ENCODE data around the gene SP6.

The SP6 gene

DNA sequence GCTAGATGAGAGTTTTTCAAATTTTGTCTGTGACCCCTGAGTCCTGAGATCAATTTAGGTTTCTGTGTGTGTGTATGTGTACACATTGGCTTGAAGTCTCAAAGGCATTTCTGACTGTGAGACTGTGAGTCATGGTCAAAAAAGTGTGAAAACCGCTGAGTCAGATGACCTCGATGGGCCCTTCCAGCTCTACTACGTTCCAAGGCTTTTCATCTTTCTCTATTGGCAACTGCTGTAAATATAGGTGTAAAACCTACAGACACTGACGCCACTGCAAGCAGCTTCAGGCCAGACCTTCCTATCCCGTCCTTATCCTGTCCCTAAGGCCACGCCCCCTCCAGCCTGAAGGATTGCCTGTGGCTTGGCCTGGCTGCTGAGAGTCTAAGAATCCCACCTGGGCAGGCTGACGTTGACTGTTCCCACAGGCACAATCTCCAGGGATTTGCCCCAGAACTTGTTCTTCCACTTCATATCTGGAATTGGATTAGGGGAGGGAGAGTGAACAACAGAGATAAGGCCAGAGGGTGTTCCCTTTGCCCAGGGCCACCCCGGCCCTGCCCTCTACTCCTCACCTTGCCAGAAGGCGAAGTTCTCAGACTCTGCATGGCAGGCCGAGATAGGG, 40.7 kb downstream of the SP6 start:
- DNase-seq: no peak

DNA sequence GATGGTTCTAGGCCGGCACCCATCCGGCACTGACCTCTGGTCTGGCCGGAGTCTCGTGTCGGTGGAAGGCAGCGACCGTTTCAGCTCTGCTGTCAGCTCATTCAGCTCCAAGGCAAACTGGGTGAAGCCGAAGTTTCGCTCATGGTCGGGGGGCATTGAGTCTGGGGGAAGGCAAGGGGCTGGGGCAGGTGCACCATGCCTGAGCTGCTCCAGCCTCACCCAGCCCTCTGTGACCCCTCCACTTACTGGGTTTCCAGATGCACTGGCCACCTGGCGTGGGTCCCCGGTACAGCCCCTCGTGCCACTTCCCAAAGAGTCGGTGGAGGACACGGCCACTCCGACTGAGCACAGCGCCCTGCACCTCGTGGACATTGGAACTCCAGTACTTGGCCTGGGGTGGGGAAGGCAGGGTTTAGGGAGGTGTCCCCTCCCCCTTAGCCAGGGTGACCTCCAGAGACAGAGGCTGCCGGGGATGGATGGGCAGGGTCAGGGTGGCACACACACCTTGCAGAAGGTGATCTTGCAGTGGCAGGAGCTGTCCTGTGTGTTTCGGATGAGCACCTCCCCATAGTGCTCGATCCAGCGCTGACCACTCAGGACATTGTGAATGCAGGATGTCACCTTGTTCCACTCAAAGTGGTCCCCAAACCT, 42.0 kb downstream of the SP6 start:
- no peak for DNase-seq

DNA sequence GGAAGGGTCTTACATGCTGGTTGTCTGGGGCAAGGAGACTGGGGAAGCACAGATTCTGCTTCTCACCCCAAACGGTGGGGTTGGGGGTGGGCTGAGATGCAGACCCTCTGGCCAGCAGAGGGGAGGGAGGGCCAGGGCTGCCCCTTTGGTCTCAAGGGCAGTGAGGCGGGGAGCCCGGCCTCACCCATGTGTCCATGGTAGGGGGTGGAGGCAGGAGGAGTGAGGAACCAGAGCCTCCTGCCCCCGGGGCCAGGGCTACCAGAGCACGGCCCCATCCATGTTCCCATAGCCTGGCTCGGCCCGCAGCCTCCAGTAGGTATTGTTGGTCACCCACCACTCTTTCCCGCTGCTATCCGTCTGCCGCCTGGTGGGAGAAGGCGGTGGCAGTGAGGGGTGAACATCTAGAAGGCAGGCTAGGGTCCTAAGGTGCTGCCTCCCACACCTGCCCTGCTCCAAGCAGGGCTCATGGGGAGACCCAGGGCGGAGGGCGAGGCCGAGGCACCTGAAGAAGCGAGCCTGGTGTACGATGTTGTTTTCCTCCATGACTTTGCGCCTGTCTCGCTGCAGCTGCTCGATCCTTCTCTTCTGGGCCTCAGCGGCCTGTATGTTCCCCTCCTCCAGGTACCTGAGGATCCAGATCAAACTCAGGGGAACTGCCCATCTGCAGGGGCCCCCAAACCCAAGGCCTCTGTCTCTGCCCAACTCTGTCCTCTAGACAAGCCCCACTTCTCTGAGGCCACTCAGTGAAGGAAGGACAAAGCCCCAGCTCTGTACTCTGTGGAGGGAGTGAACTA, 42.7 kb downstream of the SP6 start:
- no peak for DNase-seq

DNA sequence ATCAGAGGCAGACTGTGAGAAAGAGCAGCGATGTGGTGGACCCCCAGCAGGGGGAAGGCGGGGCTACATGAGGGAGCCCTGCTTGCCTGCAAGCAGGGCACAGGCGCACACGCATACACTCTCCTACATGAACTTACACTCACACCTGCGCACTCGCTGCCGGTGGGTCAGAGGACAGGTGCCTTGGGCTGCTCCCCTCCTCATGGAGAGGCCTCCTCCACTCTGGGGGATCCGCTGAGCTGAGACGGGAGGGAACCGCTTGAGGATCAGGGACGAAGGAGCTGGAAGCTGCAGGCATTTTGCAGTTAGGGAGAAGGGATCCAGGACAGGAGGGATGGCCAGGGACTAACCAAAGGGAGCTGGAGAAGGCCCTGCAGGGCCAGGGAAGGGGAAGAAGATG, 43.5 kb downstream of the SP6 start:
- DNase-seq: no peak

GRCh38 chr17:47806913-47807255, 44.1 kb downstream of the SP6 start:
- no peak for DNase-seq

- DNase-seq: no peak
These were observed 44.7 kb downstream of the SP6 start for GRCh38 chr17:47806026-47806912.

DNA sequence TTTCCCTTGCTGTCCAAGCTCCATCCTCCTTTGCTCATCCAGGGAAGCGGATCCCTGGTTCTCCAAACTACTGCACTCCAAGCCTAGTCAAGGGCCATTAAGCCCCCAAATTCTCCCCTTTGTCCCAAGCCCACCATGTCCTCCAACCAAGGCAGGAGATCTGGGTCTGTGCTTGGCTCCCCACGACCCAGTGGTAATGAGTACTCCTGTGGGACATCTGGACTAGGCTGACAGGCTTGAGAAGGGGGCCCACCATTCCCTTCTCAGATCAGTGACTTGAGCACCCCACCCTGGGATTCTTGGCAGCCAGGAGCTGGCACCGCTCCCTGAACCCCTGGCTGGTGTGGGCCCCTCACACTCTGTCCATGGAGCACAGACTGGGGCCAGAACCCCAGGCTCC, 46.5 kb downstream of the SP6 start:
- no peak for DNase-seq

- no peak for DNase-seq
These were observed 47.2 kb downstream of the SP6 start for GRCh38 chr17:47803751-47804150.

GRCh38 chr17:47803201-47803600, 47.8 kb downstream of the SP6 start:
- no peak for DNase-seq

GRCh38 chr17:47802341-47803022, 48.5 kb downstream of the SP6 start:
- peak; percentile 42 for DNase-seq

GRCh38 chr17:47801906-47802305, 49.1 kb downstream of the SP6 start:
- no peak for DNase-seq

GRCh38 chr17:47801176-47801765, 49.7 kb downstream of the SP6 start:
- no peak for DNase-seq

DNA sequence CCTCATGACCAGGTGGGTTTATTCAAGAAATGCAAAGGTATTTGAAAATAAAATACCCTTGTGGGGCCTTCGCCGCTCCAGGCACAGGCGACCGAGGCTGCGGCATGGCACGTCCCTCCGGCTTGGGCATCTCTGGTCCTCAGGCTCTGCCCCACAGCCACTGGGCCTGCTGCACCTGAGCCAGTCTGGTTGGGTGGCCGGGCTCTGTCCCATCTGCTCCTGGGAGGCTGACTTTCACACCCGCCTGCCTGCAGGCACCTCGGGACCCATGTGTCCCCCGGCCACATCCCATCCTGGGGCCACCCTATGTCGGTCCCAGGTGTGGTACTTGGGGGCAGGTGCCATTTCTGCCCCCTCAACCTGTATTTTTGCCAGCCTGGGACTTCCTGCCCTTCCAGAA, 50.3 kb downstream of the SP6 start:
- DNase-seq: no peak

DNA sequence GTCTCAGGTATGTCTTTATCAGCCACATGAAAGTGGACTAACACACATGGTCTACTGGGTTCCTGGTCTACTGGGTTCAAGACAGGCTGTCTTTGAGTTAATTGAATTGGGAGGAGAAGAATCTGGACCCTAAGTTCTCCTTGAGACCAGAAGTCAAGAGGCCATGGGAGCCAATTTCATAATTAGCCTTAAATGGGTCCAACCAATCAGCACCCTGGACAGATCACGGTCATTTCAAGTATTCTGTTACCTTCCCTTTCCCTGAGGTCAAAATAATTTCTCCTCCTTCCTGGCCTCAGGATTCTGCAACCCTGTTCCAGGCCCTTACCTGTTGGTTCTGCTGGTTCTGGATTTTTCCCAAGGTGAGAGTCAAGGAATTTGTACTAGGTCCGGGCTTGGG, 53.2 kb downstream of the SP6 start:
- DNase-seq: no peak
